ENCODE results near the gene HECTD1. TPM values are rescaled to one million over a fixed set of nuclear protein-coding genes. Genes with fewer than 3 reads are reported as not detected.
"Not testable (repeated sequence)": the region's sequence is repeated elsewhere in the genome, so short reads cannot be mapped to it uniquely, and the experiment has no call there.

HECTD1 gene
- total RNA-seq, 2 experiments from 2014 or later = 97.2 to 110 TPM

- H3K4me1 Mint-ChIP-seq = peaks cover 15% of the 10 kb centered on the region
- no peaks in the 10 kb centered on the region for H3K36me3 Mint-ChIP-seq (ENCODE audit: low read depth)
- CTCF ChIA-PET = interaction anchor here (0.5 kb wide), 1 partner anchor 237 kb away, joined by 4 read pairs; no protein-coding TSS in a partner anchor
- POLR2A ChIA-PET = interaction anchor here (0.6 kb wide), 1 partner anchor 72 kb away, joined by 3 read pairs; no protein-coding TSS in a partner anchor
- no peaks in the 10 kb centered on the region for H3K27me3 Mint-ChIP-seq
- no peak overlapping the region for H3K4me3 Mint-ChIP-seq
- H3K9me3 Mint-ChIP-seq = no peaks in the 10 kb centered on the region
- peak overlapping the region; percentile 0 for H3K27ac Mint-ChIP-seq
- DNase-seq = no peak
Measured at GRCh38 chr14:31241450-31242114, 34.0 kb upstream of the HECTD1 start.

GRCh38 chr14:31239741-31240140, 32.1 kb upstream of the HECTD1 start:
- Mint-ChIP-seq H3K9me3 (no peaks in the 10 kb centered on the region), H3K27me3 (no peaks in the 10 kb centered on the region), H3K36me3 (ENCODE audit: low read depth) (no peaks in the 10 kb centered on the region), H3K4me3 (no peak overlapping the region), H3K27ac (no peak overlapping the region), H3K4me1 (peaks cover 15% of the 10 kb centered on the region)
- ChIA-PET POLR2A (no interaction called here), CTCF (no interaction called here)
- DNase-seq = no peak

- DNase-seq = no peak
- Mint-ChIP-seq H3K27me3 (no peaks in the 10 kb centered on the region), H3K27ac (no peak overlapping the region), H3K9me3 (no peaks in the 10 kb centered on the region), H3K4me3 (no peak overlapping the region), H3K4me1 (peaks cover 4% of the 10 kb centered on the region), H3K36me3 (ENCODE audit: low read depth) (no peaks in the 10 kb centered on the region)
- CTCF ChIA-PET = interaction anchor here (0.6 kb wide), 1 partner anchor 346 kb away, joined by 3 read pairs; no protein-coding TSS in a partner anchor
- POLR2A ChIA-PET = no interaction called here
Measured at GRCh38 chr14:31235462-31235861, 27.9 kb upstream of the HECTD1 start.

- Mint-ChIP-seq H3K4me1 (no peaks in the 10 kb centered on the region), H3K27me3 (peaks cover 4% of the 10 kb centered on the region), H3K27ac (no peak overlapping the region), H3K36me3 (ENCODE audit: low read depth) (no peaks in the 10 kb centered on the region), H3K4me3 (no peak overlapping the region), H3K9me3 (no peaks in the 10 kb centered on the region)
- POLR2A ChIA-PET = no interaction called here
- CTCF ChIA-PET = interaction anchor here (0.6 kb wide), 1 partner anchor 53 kb away, joined by 3 read pairs; no protein-coding TSS in a partner anchor
- DNase-seq = no peak
Measured at GRCh38 chr14:31232081-31232480, 24.5 kb upstream of the HECTD1 start.

- H3K9me3 Mint-ChIP-seq; CTCF ChIA-PET; POLR2A ChIA-PET; H3K4me1 Mint-ChIP-seq; DNase-seq; H3K4me3 Mint-ChIP-seq; H3K27me3 Mint-ChIP-seq; H3K27ac Mint-ChIP-seq; H3K36me3 Mint-ChIP-seq (ENCODE audit: low read depth): not testable (repeated sequence)
Measured at GRCh38 chr14:31231272-31231671, 23.7 kb upstream of the HECTD1 start.

- H3K9me3 Mint-ChIP-seq = no peaks in the 10 kb centered on the region
- DNase-seq = no peak
- no peaks in the 10 kb centered on the region for H3K4me1 Mint-ChIP-seq
- H3K4me3 Mint-ChIP-seq = no peak overlapping the region
- no peaks in the 10 kb centered on the region for H3K36me3 Mint-ChIP-seq (ENCODE audit: low read depth)
- H3K27me3 Mint-ChIP-seq = peaks cover 4% of the 10 kb centered on the region
- ChIA-PET CTCF (interaction anchor here (0.6 kb wide), 1 partner anchor 231 kb away, joined by 3 read pairs; no protein-coding TSS in a partner anchor), POLR2A (no interaction called here)
- H3K27ac Mint-ChIP-seq = no peak overlapping the region
Measured at GRCh38 chr14:31230573-31230958, 23.0 kb upstream of the HECTD1 start.

- Mint-ChIP-seq H3K9me3 (no peaks in the 10 kb centered on the region), H3K27ac (no peak overlapping the region), H3K27me3 (peaks cover 4% of the 10 kb centered on the region), H3K4me1 (no peaks in the 10 kb centered on the region), H3K4me3 (no peak overlapping the region), H3K36me3 (ENCODE audit: low read depth) (no peaks in the 10 kb centered on the region)
- ChIA-PET POLR2A (no interaction called here), CTCF (interaction anchor here (0.6 kb wide), 1 partner anchor 231 kb away, joined by 3 read pairs; no protein-coding TSS in a partner anchor)
- no peak for DNase-seq
Measured at GRCh38 chr14:31229638-31230572, 22.3 kb upstream of the HECTD1 start.

- Mint-ChIP-seq H3K4me1 (no peaks in the 10 kb centered on the region), H3K27me3 (peaks cover 4% of the 10 kb centered on the region), H3K4me3 (no peak overlapping the region), H3K27ac (no peak overlapping the region), H3K9me3 (no peaks in the 10 kb centered on the region), H3K36me3 (ENCODE audit: low read depth) (no peaks in the 10 kb centered on the region)
- POLR2A ChIA-PET = no interaction called here
- CTCF ChIA-PET = no interaction called here
- no peak for DNase-seq
Measured at GRCh38 chr14:31229009-31229408, 21.4 kb upstream of the HECTD1 start.

GRCh38 chr14:31228533-31228932, 20.9 kb upstream of the HECTD1 start:
- ChIA-PET CTCF (no interaction called here), POLR2A (no interaction called here)
- Mint-ChIP-seq H3K27ac (no peak overlapping the region), H3K4me3 (no peak overlapping the region), H3K36me3 (ENCODE audit: low read depth) (no peaks in the 10 kb centered on the region), H3K9me3 (no peaks in the 10 kb centered on the region), H3K4me1 (no peaks in the 10 kb centered on the region), H3K27me3 (peaks cover 4% of the 10 kb centered on the region)
- no peak for DNase-seq

- peaks cover 3% of the 10 kb centered on the region for H3K27me3 Mint-ChIP-seq
- no peak overlapping the region for H3K27ac Mint-ChIP-seq
- no peak for DNase-seq
- H3K4me1 Mint-ChIP-seq = no peaks in the 10 kb centered on the region
- ChIA-PET CTCF (interaction anchor here (0.6 kb wide), 1 partner anchor 263 kb away, joined by 5 read pairs; no protein-coding TSS in a partner anchor), POLR2A (no interaction called here)
- H3K4me3 Mint-ChIP-seq = no peak overlapping the region
- no peaks in the 10 kb centered on the region for H3K36me3 Mint-ChIP-seq (ENCODE audit: low read depth)
- H3K9me3 Mint-ChIP-seq = no peaks in the 10 kb centered on the region
Measured at GRCh38 chr14:31224808-31225207, 17.2 kb upstream of the HECTD1 start.

GRCh38 chr14:31223331-31223730, 15.7 kb upstream of the HECTD1 start:
- no peak overlapping the region for H3K27ac Mint-ChIP-seq
- no peaks in the 10 kb centered on the region for H3K4me1 Mint-ChIP-seq
- H3K27me3 Mint-ChIP-seq = no peaks in the 10 kb centered on the region
- H3K4me3 Mint-ChIP-seq = no peak overlapping the region
- no peaks in the 10 kb centered on the region for H3K36me3 Mint-ChIP-seq (ENCODE audit: low read depth)
- DNase-seq = no peak
- POLR2A ChIA-PET = no interaction called here
- CTCF ChIA-PET = no interaction called here
- H3K9me3 Mint-ChIP-seq = no peaks in the 10 kb centered on the region

- Mint-ChIP-seq H3K27ac (no peak overlapping the region), H3K9me3 (no peaks in the 10 kb centered on the region), H3K27me3 (no peaks in the 10 kb centered on the region), H3K36me3 (ENCODE audit: low read depth) (no peaks in the 10 kb centered on the region), H3K4me1 (no peaks in the 10 kb centered on the region), H3K4me3 (no peak overlapping the region)
- ChIA-PET CTCF (no interaction called here), POLR2A (no interaction called here)
- DNase-seq = no peak
Measured at GRCh38 chr14:31222834-31223233, 15.2 kb upstream of the HECTD1 start.

- H3K27me3 Mint-ChIP-seq = no peaks in the 10 kb centered on the region
- no peak overlapping the region for H3K27ac Mint-ChIP-seq
- no peaks in the 10 kb centered on the region for H3K9me3 Mint-ChIP-seq
- CTCF ChIA-PET = no interaction called here
- H3K4me3 Mint-ChIP-seq = no peak overlapping the region
- POLR2A ChIA-PET = no interaction called here
- no peaks in the 10 kb centered on the region for H3K36me3 Mint-ChIP-seq (ENCODE audit: low read depth)
- DNase-seq = no peak
- H3K4me1 Mint-ChIP-seq = no peaks in the 10 kb centered on the region
Measured at GRCh38 chr14:31221266-31221665, 13.7 kb upstream of the HECTD1 start.

All from activated CD4-positive, alpha-beta T cell treated with anti-CD3 and anti-CD28 coated beads, Interleukin-2, amount 10 ng/mL, durations not matched to agents 7 days and 5 days (primary cell).